Astrocyte (in vitro differentiated cells and primary cell): Measurements from ENCODE around the gene HELLS.

ENCODE experiments used
- EZH2 ChIP-seq: IDR thresholded peaks from 2 replicates; pipeline ENCODE4 v1.6.1; 2012; ENCODE audit warnings: mild to moderate bottlenecking, low read length, inconsistent platforms; ENCODE audit not compliant: insufficient read depth
- TF ChIP-seq, protein P1 (sequence below): IDR thresholded peaks from 2 replicates; pipeline ENCODE4 v1.5.1; 2011; ENCODE audit warnings: low read depth, mild to moderate bottlenecking, inconsistent platforms, low read length, moderate library complexity; ENCODE audit not compliant: insufficient read depth

DNA sequence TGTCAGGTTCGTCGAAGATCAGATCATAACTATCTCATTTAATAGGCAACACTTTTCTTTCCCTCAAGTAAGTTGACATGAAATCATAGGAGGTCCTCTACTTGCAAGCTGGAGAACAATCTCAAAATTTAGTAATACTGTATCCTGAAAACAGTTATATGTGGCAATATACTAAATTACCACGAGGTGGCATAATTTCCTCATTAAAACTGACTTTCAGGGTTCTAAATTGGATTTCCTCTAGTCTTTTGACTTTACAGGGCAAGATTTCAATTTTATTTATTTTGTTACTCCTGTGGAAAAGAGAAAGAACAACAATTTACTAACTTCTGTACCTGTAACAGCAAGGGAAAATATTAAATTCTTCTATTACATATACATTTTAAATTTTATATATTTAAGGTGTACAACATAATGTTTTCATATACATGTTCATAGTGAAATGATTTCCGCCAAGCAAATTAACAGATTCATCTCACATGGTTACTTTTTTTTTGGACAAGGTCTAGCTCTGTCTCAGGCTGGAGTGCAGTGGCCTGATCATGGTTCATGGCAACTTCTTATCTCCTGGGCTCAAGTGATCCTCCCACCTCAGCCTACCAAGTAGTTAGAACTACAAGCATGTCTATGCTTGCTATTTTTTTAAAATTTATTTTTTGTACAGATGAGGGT, 84.6 kb downstream of the HELLS start:
- TF ChIP-seq EZH2 = no peak
- TF ChIP-seq, protein P1, sequence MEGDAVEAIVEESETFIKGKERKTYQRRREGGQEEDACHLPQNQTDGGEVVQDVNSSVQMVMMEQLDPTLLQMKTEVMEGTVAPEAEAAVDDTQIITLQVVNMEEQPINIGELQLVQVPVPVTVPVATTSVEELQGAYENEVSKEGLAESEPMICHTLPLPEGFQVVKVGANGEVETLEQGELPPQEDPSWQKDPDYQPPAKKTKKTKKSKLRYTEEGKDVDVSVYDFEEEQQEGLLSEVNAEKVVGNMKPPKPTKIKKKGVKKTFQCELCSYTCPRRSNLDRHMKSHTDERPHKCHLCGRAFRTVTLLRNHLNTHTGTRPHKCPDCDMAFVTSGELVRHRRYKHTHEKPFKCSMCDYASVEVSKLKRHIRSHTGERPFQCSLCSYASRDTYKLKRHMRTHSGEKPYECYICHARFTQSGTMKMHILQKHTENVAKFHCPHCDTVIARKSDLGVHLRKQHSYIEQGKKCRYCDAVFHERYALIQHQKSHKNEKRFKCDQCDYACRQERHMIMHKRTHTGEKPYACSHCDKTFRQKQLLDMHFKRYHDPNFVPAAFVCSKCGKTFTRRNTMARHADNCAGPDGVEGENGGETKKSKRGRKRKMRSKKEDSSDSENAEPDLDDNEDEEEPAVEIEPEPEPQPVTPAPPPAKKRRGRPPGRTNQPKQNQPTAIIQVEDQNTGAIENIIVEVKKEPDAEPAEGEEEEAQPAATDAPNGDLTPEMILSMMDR = peak; percentile 57
